CD14-positive monocyte (primary cell): Measurements from ENCODE around the gene CFAP299. TPM values are rescaled to one million over a fixed set of nuclear protein-coding genes. Genes with fewer than 3 reads are reported as not detected.

ENCODE experiments used
- DNase-seq, 3 donors: peaks; one replicate each; pipeline ENCODE4 v3.0.0-alpha.2; 2011 to 2022
- H2AFZ ChIP-seq: 2 replicates; pipeline ENCODE4 v1.6.0; 2012; ENCODE audit warnings: mild to moderate bottlenecking, low read depth, low read length, inconsistent platforms; ENCODE audit not compliant: insufficient read depth, poor library complexity, severe bottlenecking
- H3K27ac ChIP-seq, 2 donors: 1 replicate in 1 of 2; 2 replicates in 1 of 2; pipeline ENCODE4 v1.5.1; 2012 to 2013; ENCODE audit warnings: low read length in 2 of 2, control low read depth in 1 of 2, inconsistent platforms in 1 of 2, low read depth in 1 of 2, mild to moderate bottlenecking in 1 of 2
- H3K27me3 ChIP-seq, 2 donors: one replicate each; pipeline versions ENCODE4 v1.6.0 to v1.6.1; 2011 to 2013; ENCODE audit warnings: low read length in 2 of 2; ENCODE audit not compliant: control insufficient read depth in 2 of 2, insufficient read depth in 2 of 2
- H3K36me3 ChIP-seq, 2 donors: replicated peaks in 1 of 2; 1 replicate in 1 of 2; 2 replicates in 1 of 2; pipeline versions ENCODE4 v1.5.1 to v1.6.1; 2012 to 2013; ENCODE audit warnings: low read length in 2 of 2, control low read depth in 1 of 2, inconsistent platforms in 1 of 2, mild to moderate bottlenecking in 1 of 2; ENCODE audit not compliant: insufficient read depth in 2 of 2, control insufficient read depth in 1 of 2
- H3K4me1 ChIP-seq, 2 donors: 1 replicate in 1 of 2; 2 replicates in 1 of 2; pipeline versions ENCODE4 v1.5.1 to v1.6.1; 2012 to 2013; ENCODE audit warnings: low read length in 2 of 2, control low read depth in 1 of 2, inconsistent platforms in 1 of 2, mild to moderate bottlenecking in 1 of 2, moderate library complexity in 1 of 2; ENCODE audit not compliant: insufficient read depth in 2 of 2, control insufficient read depth in 1 of 2
- H3K4me2 ChIP-seq: replicated peaks from 2 replicates; pipeline ENCODE3; 2012; ENCODE audit warnings: low read length, moderate library complexity, mild to moderate bottlenecking; ENCODE audit not compliant: poor library complexity, severe bottlenecking; ENCODE audit errors: extremely low read depth
- H3K4me3 ChIP-seq, 3 experiments: fragments of 200-600 bp in 1 of 3; sonication (generic) in 1 of 3; replicated peaks in 1 of 3; 1 replicate in 2 of 3; 2 replicates in 1 of 3; pipeline ENCODE4 v1.5.1; 2011 to 2013; ENCODE audit warnings: low read length in 3 of 3, mild to moderate bottlenecking in 3 of 3, control low read depth in 2 of 3, low read depth in 2 of 3, inconsistent platforms in 1 of 3, moderate library complexity in 1 of 3
- H3K79me2 ChIP-seq: 2 replicates; pipeline ENCODE4 v1.6.0; 2012; ENCODE audit warnings: mild to moderate bottlenecking, control low read depth, inconsistent platforms, low read length, moderate library complexity; ENCODE audit not compliant: insufficient read depth
- H3K9ac ChIP-seq: 2 replicates; pipeline ENCODE4 v1.6.0; 2017; ENCODE audit warnings: low read length, mild to moderate bottlenecking; ENCODE audit not compliant: insufficient read depth, poor library complexity, severe bottlenecking
- H3K9me3 ChIP-seq, 2 donors: replicated peaks in 1 of 2; 1 replicate in 1 of 2; 2 replicates in 1 of 2; pipeline versions ENCODE4 v1.5.1 to v1.6.1; 2012 to 2013; ENCODE audit warnings: low read length in 2 of 2, control low read depth in 1 of 2; ENCODE audit not compliant: control insufficient read depth in 1 of 2, insufficient read depth in 1 of 2
- H4K20me1 ChIP-seq: 2 replicates; pipeline ENCODE4 v1.6.0; 2012; ENCODE audit warnings: mild to moderate bottlenecking, low read length, control low read depth, moderate library complexity; ENCODE audit not compliant: insufficient read depth
- H3K27ac Mint-ChIP-seq, 7 donors: one replicate each; pipeline ENCODE4 v1.8.0; 2020; ENCODE audit warnings: mild to moderate bottlenecking in 7 of 7, mixed read lengths in 7 of 7, moderate library complexity in 6 of 7, inconsistent platforms in 2 of 7
- H3K27me3 Mint-ChIP-seq, 3 donors: one replicate each; pipeline ENCODE4 v1.8.0; 2021 to 2022; ENCODE audit warnings: low read depth in 3 of 3, mild to moderate bottlenecking in 3 of 3, mixed read lengths in 3 of 3, moderate library complexity in 3 of 3, inconsistent platforms in 1 of 3
- H3K36me3 Mint-ChIP-seq, 2 donors: one replicate each; pipeline ENCODE4 v1.8.0; 2020; ENCODE audit warnings: mixed read lengths in 2 of 2, inconsistent platforms in 1 of 2, mild to moderate bottlenecking in 1 of 2
- H3K4me1 Mint-ChIP-seq: one replicate; pipeline ENCODE4 v1.8.0; 2020; ENCODE audit warnings: mild to moderate bottlenecking, mixed read lengths
- H3K4me3 Mint-ChIP-seq, 2 donors: one replicate each; pipeline ENCODE4 v1.8.0; 2020; ENCODE audit warnings: mild to moderate bottlenecking in 2 of 2, mixed read lengths in 2 of 2, moderate library complexity in 1 of 2
- H3K9me3 Mint-ChIP-seq, 7 donors: one replicate each; pipeline ENCODE4 v1.8.0; 2020 to 2022; ENCODE audit warnings: mixed read lengths in 7 of 7, mild to moderate bottlenecking in 6 of 7, moderate library complexity in 6 of 7, inconsistent platforms in 2 of 7
- WGBS: methylation state at CpG from one replicate; pipeline ENCODE4 v1.1.5; 2013; ENCODE audit warnings: missing lambda C conversion rate; ENCODE audit not compliant: insufficient coverage; 5-methylcytosine and 5-hydroxymethylcytosine counted together
- intact Hi-C, 2 donors: fragments of 100-400 bp; cut with micrococcal nuclease; formaldehyde crosslinking; loops; one replicate each; pipeline versions ENCODE4 v1.15.0 to v1.15.1; 2023
- polyA plus RNA-seq, 3 donors: library from polyadenylated mRNA; depleted of rRNA in 1 of 3; unstranded in 2 of 3; stranded (reverse) in 1 of 3; fragments of 300-500 nt in 2 of 3; fragments of >200 nt in 1 of 3; fragmentation: Illumina TruSeq in 2 of 3; gene quantifications; 1 replicate in 2 of 3; 2 replicates in 1 of 3; pipeline ENCODE4 v1.2.3, GENCODE V29; 2012 to 2021
- TF ChIP-seq, protein P1 (sequence below): fragments of 200-600 bp; IDR thresholded peaks from one replicate; pipeline ENCODE4 v1.8.0; 2022; ENCODE audit warnings: antibody characterized with exemption, mild to moderate bottlenecking

Gene CFAP299
- polyA plus RNA-seq, 3 donors, result not detected

DNA sequence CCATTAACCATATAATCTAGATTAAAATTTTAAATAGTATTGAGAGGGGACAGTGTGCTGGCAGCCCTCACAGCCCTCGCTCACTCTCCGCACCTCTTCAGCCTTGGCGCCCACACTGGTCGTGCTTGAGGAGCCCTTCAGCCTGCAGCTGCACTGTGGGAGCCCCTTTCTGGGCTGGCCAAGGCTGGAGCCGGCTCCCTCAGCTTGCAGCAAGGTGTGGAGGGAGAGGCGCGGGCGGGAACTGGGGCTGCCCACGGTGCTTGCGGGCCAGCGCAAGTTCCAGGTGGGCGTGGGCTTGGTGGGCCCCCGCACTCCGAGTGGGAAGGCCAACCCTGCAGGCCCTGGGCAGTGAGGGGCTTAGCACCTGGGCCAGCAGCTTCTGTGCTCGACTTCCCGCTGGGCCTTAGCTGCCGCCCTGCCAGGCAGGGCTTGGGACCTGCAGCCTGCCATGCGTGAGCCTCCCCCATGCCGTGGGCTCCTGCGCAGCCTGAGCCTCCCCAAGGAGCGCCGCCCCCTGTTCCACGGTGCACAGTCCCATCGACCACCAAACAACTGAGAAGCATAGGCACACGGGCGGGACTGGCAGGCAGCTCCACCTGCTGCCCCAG is 32.8 kb upstream of the CFAP299 start:
- Histone ChIP-seq H3K36me3 (no peaks in the 10 kb centered on the region), H3K27me3 (no peaks in the 10 kb centered on the region), H3K9me3 (peaks cover 0 to 9% of the 10 kb centered on the region in 2 donors), H3K9ac (no peak overlapping the region), H2AFZ (no peak overlapping the region), H3K4me3 (no peak overlapping the region), H3K79me2 (no peaks in the 10 kb centered on the region), H3K27ac (no peak overlapping the region), H3K4me2 (no peak overlapping the region), H3K4me1 (no peaks in the 10 kb centered on the region), H4K20me1 (no peaks in the 10 kb centered on the region)
- TF ChIP-seq, protein P1, sequence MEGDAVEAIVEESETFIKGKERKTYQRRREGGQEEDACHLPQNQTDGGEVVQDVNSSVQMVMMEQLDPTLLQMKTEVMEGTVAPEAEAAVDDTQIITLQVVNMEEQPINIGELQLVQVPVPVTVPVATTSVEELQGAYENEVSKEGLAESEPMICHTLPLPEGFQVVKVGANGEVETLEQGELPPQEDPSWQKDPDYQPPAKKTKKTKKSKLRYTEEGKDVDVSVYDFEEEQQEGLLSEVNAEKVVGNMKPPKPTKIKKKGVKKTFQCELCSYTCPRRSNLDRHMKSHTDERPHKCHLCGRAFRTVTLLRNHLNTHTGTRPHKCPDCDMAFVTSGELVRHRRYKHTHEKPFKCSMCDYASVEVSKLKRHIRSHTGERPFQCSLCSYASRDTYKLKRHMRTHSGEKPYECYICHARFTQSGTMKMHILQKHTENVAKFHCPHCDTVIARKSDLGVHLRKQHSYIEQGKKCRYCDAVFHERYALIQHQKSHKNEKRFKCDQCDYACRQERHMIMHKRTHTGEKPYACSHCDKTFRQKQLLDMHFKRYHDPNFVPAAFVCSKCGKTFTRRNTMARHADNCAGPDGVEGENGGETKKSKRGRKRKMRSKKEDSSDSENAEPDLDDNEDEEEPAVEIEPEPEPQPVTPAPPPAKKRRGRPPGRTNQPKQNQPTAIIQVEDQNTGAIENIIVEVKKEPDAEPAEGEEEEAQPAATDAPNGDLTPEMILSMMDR, result no peak
- Mint-ChIP-seq H3K27ac (no peak overlapping the region), H3K9me3 (peaks cover 0 to 9% (median 4%) of the 10 kb centered on the region in 7 donors), H3K4me1 (no peaks in the 10 kb centered on the region), H3K27me3 (peaks cover 0 to 12% (median 3%) of the 10 kb centered on the region in 3 donors), H3K4me3 (no peak overlapping the region), H3K36me3 (no peaks in the 10 kb centered on the region)
- intact Hi-C loops, result no loop called here
- DNase-seq, result no peak
- WGBS, result 95% methylated on average over 23 of the region's 26 CpGs

- WGBS, result no CpG with 5 or more reads among the region's 3 CpGs
- Histone ChIP-seq H3K4me2 (no peak overlapping the region), H3K9me3 (peaks cover 0 to 9% of the 10 kb centered on the region in 2 donors), H4K20me1 (no peaks in the 10 kb centered on the region), H3K36me3 (no peaks in the 10 kb centered on the region), H3K4me3 (no peak overlapping the region), H2AFZ (no peak overlapping the region), H3K27ac (no peak overlapping the region), H3K27me3 (peaks cover 2 to 6% of the 10 kb centered on the region in 2 donors), H3K79me2 (no peaks in the 10 kb centered on the region), H3K9ac (no peak overlapping the region), H3K4me1 (no peaks in the 10 kb centered on the region)
- H3K27ac Mint-ChIP-seq, result no peak overlapping the region
- H3K4me3 Mint-ChIP-seq, result no peak overlapping the region
- H3K27me3 Mint-ChIP-seq, result peaks cover 3 to 25% (median 13%) of the 10 kb centered on the region in 3 donors
- no peak for DNase-seq
- no peaks in the 10 kb centered on the region for H3K36me3 Mint-ChIP-seq
- H3K4me1 Mint-ChIP-seq, result no peaks in the 10 kb centered on the region
- TF ChIP-seq, protein P1, result no peak
- intact Hi-C loops, result no loop called here
- peaks cover 0 to 9% (median 4%) of the 10 kb centered on the region in 7 donors for H3K9me3 Mint-ChIP-seq
Observed at GRCh38 chr4:80305466-80305865, 30.1 kb upstream of the CFAP299 start.
